ENCODE results near the gene NDUFA8. TPM values are rescaled to one million over a fixed set of nuclear protein-coding genes. Genes with fewer than 3 reads are reported as not detected.

Gene NDUFA8
- polyA plus RNA-seq, 1 experiment, result 90.4 TPM

GRCh38 chr9:122100756-122101155, 58.8 kb downstream of the NDUFA8 start:
- ChIA-PET POLR2A (no interaction called here), CTCF (interaction anchor here (0.6 to 4.6 kb wide), 4 partner anchors 15 to 259 kb away, joined by 3 to 62 read pairs (median 10); no protein-coding TSS in a partner anchor)
- Histone ChIP-seq H3K4me3 (ENCODE audit: low read depth, low read length) (no peak overlapping the region), H3K27me3 (ENCODE audit: control insufficient read depth, insufficient read depth, low read length) (peaks cover 2% of the 10 kb centered on the region), H3K9me3 (ENCODE audit: control insufficient read depth, insufficient read depth, low read length) (no peaks in the 10 kb centered on the region), H3K27ac (ENCODE audit: low read depth, low read length) (no peak overlapping the region)
- TF ChIP-seq CTCF (IDR thresholded peaks at IDR 0.05; ENCODE audit: low read depth, low read length), result no peak
- DNase-seq (ENCODE audit: low read depth, low spot score), result no peak

GRCh38 chr9:122099271-122099869, 60.2 kb downstream of the NDUFA8 start:
- H3K27ac ChIP-seq (ENCODE audit: low read depth, low read length), result no peak overlapping the region
- DNase-seq (ENCODE audit: low read depth, low spot score), result peak; percentile 32
- peak; percentile 84 for TF ChIP-seq CTCF (IDR thresholded peaks at IDR 0.05; ENCODE audit: low read depth, low read length)
- H3K4me3 ChIP-seq (ENCODE audit: low read depth, low read length), result no peak overlapping the region
- ChIA-PET CTCF (interaction anchor here (0.5 to 5.8 kb wide), 73 partner anchors 9 to 725 kb away, joined by 3 to 378 read pairs (median 5); partner anchors contain the start of genes MORN5, MRRF, NDUFA8 and RBM18), POLR2A (interaction anchor here (0.9 kb wide), 1 partner anchor 26 kb away, joined by 4 read pairs; no protein-coding TSS in a partner anchor)
- H3K27me3 ChIP-seq (ENCODE audit: control insufficient read depth, insufficient read depth, low read length), result peaks cover 2% of the 10 kb centered on the region
- H3K9me3 ChIP-seq (ENCODE audit: control insufficient read depth, insufficient read depth, low read length), result no peaks in the 10 kb centered on the region

- POLR2A ChIA-PET, result no interaction called here
- Histone ChIP-seq H3K4me3 (ENCODE audit: low read depth, low read length) (no peak overlapping the region), H3K27me3 (ENCODE audit: control insufficient read depth, insufficient read depth, low read length) (peaks cover 5% of the 10 kb centered on the region), H3K9me3 (ENCODE audit: control insufficient read depth, insufficient read depth, low read length) (no peaks in the 10 kb centered on the region; the same call in 1 of the 2 replicates), H3K27ac (ENCODE audit: low read depth, low read length) (no peak overlapping the region)
- no peak for DNase-seq (ENCODE audit: low read depth, low spot score)
- CTCF ChIA-PET, result interaction anchor here (0.5 to 5.8 kb wide), 26 partner anchors 9 to 714 kb away, joined by 3 to 378 read pairs (median 6); partner anchors contain the start of genes MORN5 and NDUFA8
- no peak for TF ChIP-seq CTCF (IDR thresholded peaks at IDR 0.05; ENCODE audit: low read depth, low read length)
Observed at GRCh38 chr9:122097679-122098315, 61.8 kb downstream of the NDUFA8 start.

- Histone ChIP-seq H3K9me3 (ENCODE audit: control insufficient read depth, insufficient read depth, low read length) (no peaks in the 10 kb centered on the region; the same call in 1 of the 2 replicates), H3K27me3 (ENCODE audit: control insufficient read depth, insufficient read depth, low read length) (peaks cover 5% of the 10 kb centered on the region), H3K27ac (ENCODE audit: low read depth, low read length) (no peak overlapping the region), H3K4me3 (ENCODE audit: low read depth, low read length) (no peak overlapping the region)
- CTCF ChIA-PET, result interaction anchor here (0.7 to 5.8 kb wide), 6 partner anchors 26 to 715 kb away, joined by 3 to 378 read pairs (median 4); no protein-coding TSS in a partner anchor
- no peak for TF ChIP-seq CTCF (IDR thresholded peaks at IDR 0.05; ENCODE audit: low read depth, low read length)
- POLR2A ChIA-PET, result no interaction called here
- DNase-seq (ENCODE audit: low read depth, low spot score), result no peak
Observed at GRCh38 chr9:122096620-122097415, 62.8 kb downstream of the NDUFA8 start.

Measured in AG04450 (cell line).